GM12873 (cell line): Measurements from ENCODE around the gene ACVR1B.

Experiments used
- CTCF ChIP-seq: IDR thresholded peaks from 2 replicates; pipeline ENCODE4 v1.5.1; 2012; ENCODE audit warnings: low read depth, mild to moderate bottlenecking, moderate library complexity, low read length, control low read depth; ENCODE audit not compliant: insufficient read depth; ENCODE audit errors: missing control alignments

Gene ACVR1B

GRCh38 chr12:51907856-51908425 lies 43.6 kb upstream of the ACVR1B start:
- no peak for TF ChIP-seq CTCF

DNA sequence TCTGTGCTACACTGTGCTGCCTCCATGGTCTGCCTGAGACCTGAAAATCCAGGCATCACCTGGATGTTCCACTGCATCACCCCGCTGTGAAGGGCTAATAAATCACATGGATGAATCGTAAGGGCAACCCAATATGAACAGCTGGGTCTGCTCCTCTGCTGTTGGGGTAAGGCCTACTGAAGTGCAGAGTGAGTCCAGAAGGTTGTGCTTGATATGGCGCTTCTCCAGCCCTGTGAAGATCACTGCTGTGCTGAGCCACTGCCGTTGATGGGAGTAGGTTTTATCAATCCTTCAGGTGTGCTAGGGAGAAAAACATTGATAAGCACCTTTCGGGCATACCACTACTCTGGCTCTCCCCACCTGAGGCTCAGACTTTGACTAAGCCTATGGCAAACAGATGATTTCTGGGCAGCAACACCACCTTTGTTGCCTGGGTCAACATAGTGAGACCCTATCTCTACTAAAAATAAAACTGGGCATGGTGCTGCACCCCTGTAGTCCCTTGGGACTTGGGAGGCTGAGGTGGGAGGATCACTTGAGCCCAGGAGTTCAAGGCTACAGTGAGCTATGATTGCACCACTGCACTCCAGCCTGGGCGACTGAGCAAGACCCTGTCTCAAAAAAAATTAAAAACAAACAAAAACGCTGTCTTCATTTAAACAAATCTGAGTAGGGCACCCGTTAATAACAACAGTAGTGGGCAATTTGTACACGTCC lies 42.5 kb upstream of the ACVR1B start:
- no peak for TF ChIP-seq CTCF

- no peak for TF ChIP-seq CTCF
These were observed 41.3 kb upstream of the ACVR1B start for GRCh38 chr12:51910168-51910567.

DNA sequence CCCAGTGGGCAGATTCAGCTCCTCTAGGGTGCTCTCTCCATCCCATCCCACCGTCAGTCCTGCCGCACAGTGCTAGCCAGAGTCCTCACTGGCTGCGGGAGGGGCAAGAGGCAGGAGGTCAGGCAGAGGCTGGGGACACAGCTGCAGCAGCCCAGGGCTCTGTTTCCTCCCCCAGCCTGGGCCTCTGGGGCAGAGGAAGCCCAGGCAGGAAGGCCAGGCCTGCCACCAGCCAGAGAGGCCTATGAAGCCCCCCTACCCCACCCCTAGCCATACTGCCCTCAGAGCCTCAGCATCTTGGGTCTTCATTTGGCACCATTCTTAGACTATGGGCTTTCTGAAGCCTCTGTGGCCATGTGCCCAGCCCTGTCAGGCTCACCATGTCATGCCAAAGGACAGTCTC lies 40.8 kb upstream of the ACVR1B start:
- TF ChIP-seq CTCF = no peak

- TF ChIP-seq CTCF = no peak
These were observed 40.2 kb upstream of the ACVR1B start for GRCh38 chr12:51911307-51911706.

DNA sequence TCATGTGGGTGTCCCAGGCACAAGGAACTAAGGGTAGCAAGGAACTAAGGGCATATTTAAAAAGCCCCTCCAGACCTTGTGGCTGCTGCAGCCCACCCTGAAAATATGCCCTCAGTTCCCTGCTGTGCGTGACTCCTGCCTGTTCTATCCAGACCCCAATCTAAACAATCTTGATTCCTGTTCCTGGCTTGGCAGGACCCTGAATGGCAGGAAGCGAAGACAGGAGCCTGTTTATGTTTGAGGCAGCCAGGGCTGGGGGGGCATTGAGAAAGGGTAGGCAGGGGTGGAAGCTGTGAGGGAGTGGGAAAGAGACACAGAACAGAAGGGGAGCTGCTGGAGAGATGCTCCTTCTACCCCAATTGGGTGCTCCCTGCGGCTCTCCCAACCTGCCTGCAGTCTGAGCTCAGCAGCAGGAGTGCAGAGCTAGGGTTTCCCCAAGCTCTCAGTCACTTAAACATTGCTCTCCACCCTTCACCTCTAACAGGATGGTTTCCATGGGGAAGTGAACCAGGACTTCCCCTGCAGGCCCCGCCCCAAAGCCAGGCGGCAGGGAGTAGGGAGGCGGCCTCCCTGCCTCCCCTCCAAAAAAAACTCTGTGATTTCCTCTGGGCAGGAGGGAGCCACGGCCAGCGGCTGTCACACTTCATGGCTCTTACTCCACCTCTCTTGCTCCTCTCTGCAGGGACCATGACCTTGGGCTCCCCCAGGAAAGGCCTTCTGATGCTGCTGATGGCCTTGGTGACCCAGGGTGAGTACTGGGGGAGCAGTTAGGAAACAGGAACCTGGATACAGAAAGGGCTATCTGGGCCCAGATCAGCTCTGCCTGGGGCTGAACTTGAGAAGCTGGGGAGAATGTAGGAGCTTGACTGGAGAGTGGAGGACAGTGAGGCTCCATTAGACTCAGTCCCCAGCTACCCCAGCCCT lies 39.4 kb upstream of the ACVR1B start:
- no peak for TF ChIP-seq CTCF
